GM06990 (cell line): ENCODE measurements around the gene SUGCT.

Experiments
- DNase-seq: peaks from one replicate; pipeline ENCODE4 v3.0.0-alpha.2; 2011; ENCODE audit not compliant: insufficient read length; ENCODE audit errors: extremely low read depth
- H3K27me3 ChIP-seq: replicated peaks from 2 replicates; pipeline ENCODE4 v1.6.0; 2011; ENCODE audit warnings: low read length; ENCODE audit not compliant: control insufficient read depth, insufficient read depth
- H3K36me3 ChIP-seq: 2 replicates; pipeline ENCODE4 v1.5.1; 2011; ENCODE audit warnings: low read length; ENCODE audit not compliant: control insufficient read depth, insufficient read depth
- H3K4me3 ChIP-seq: replicated peaks from 2 replicates; pipeline ENCODE4 v1.5.1; 2011; ENCODE audit warnings: low read depth, mild to moderate bottlenecking, control low read depth, low read length
- CTCF ChIP-seq: IDR thresholded peaks from 2 replicates; pipeline ENCODE4 v1.5.1; 2011; ENCODE audit warnings: low read length, control low read depth, mild to moderate bottlenecking, inconsistent platforms; ENCODE audit not compliant: insufficient read depth, poor library complexity, severe bottlenecking

Gene SUGCT

DNA sequence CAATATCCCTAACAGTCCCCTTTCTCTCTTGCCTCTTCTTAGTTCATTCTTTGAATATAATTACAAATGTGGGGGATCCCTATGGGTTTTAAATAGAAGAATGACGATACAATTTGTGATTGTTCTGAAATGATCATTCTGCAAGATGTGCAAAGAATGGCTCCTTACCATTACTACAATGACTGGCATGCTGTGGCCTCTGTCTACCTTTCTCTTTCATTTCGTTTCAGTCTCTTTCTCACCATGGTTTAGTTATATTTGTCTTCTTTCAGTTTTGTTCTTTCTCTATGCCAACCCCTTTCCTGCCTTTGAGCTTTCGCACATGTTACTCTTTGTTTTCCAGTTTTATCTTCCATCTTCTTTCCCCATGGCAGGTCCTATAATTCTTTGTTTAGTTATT, 176.5 kb downstream of the SUGCT start:
- TF ChIP-seq CTCF, result no peak
- H3K4me3 ChIP-seq, result no peak overlapping the region
- H3K36me3 ChIP-seq, result no peaks in the 10 kb centered on the region

GRCh38 chr7:40315277-40315676, 180.5 kb downstream of the SUGCT start:
- Histone ChIP-seq H3K27me3 (no peaks in the 10 kb centered on the region), H3K36me3 (no peaks in the 10 kb centered on the region), H3K4me3 (no peak overlapping the region)
- no peak for DNase-seq
- no peak for TF ChIP-seq CTCF

More for the DNA sequence above, 176.5 kb downstream of the SUGCT start:
- no peaks in the 10 kb centered on the region for H3K27me3 ChIP-seq
- DNase-seq, result peak; percentile 7

DNA sequence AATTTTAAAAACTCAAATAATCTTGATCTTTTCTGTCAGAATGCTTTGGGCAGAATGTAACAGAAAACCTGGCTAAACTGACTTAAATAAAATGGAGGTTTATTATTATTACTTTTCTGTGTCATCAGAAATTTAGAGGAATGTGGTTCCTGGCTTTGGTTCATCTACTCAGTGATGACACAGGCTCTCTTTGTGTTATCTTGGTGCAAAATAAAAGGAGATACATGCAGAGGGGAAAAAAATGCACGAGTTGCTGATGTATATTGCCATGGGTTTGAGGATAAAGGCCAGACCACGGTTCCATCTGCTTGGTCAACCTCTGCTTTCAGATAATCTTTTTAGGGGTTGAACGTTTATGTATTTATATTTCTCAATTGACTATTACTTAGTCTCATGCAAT, 181.4 kb downstream of the SUGCT start:
- TF ChIP-seq CTCF, result no peak
- Histone ChIP-seq H3K36me3 (no peaks in the 10 kb centered on the region), H3K4me3 (no peak overlapping the region), H3K27me3 (no peaks in the 10 kb centered on the region)
- DNase-seq, result no peak

DNA sequence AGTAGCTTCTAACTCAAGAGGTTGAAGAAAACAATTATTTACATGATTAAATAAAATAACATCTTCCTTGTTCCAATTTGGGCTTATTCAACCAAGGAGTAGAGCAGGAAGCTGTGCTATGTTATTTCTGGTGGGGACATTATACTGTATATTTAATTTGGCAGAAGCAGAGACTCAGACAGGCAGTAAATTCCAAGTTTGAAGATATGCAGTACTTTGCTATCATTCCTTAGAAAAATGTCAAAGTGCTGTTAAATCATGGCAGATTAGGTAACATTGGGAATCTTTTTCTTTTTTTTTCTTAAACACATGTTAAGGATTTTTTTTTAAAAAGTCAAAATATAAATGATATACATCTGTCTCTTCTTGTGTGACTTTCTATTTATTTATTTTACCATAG, 190.1 kb downstream of the SUGCT start:
- Histone ChIP-seq H3K36me3 (no peaks in the 10 kb centered on the region), H3K27me3 (no peaks in the 10 kb centered on the region), H3K4me3 (no peak overlapping the region)
- no peak for DNase-seq
- TF ChIP-seq CTCF, result no peak

GRCh38 chr7:40327113-40327512, 192.3 kb downstream of the SUGCT start:
- H3K4me3 ChIP-seq, result no peak overlapping the region
- DNase-seq, result no peak
- TF ChIP-seq CTCF, result no peak
- no peaks in the 10 kb centered on the region for H3K36me3 ChIP-seq
- H3K27me3 ChIP-seq, result no peaks in the 10 kb centered on the region

GRCh38 chr7:40327873-40328272, 193.1 kb downstream of the SUGCT start:
- H3K27me3 ChIP-seq, result no peaks in the 10 kb centered on the region
- H3K4me3 ChIP-seq, result no peak overlapping the region
- no peak for DNase-seq
- no peak for TF ChIP-seq CTCF
- no peaks in the 10 kb centered on the region for H3K36me3 ChIP-seq
